SK-N-MC (cell line): ENCODE measurements around the gene FRAT2.
"Not testable (repeated sequence)": the region's sequence is repeated elsewhere in the genome, so short reads cannot be mapped to it uniquely, and the experiment has no call there.

ENCODE experiments used
- DNase-seq: peaks from one replicate; pipeline ENCODE4 v3.0.0-alpha.2; 2011; ENCODE audit warnings: low read depth, low spot score
- H3K27ac ChIP-seq: fragments of 200-600 bp; sonication (generic); 2 replicates; pipeline ENCODE4 v1.5.1; 2016; ENCODE audit warnings: mixed run types
- H3K36me3 ChIP-seq: fragments of 200-600 bp; sonication (generic); 2 replicates; pipeline ENCODE4 v1.6.1; 2017; ENCODE audit warnings: antibody characterized with exemption, low read length, mixed read lengths; ENCODE audit not compliant: insufficient read depth
- H3K4me3 ChIP-seq: fragments of 200-600 bp; sonication (generic); 2 replicates; pipeline ENCODE4 v1.5.1; 2016
- H3K9ac ChIP-seq: fragments of 200-600 bp; sonication (generic); 2 replicates; pipeline ENCODE4 v1.8.0; 2017; ENCODE audit warnings: mixed run types, mixed read lengths; ENCODE audit not compliant: insufficient read length
- H3K9me3 ChIP-seq: fragments of 200-600 bp; sonication (generic); 2 replicates; pipeline ENCODE4 v1.6.1; 2017; ENCODE audit warnings: low read depth, mild to moderate bottlenecking, antibody characterized with exemption, low read length, moderate library complexity, mixed read lengths
- EZH2 ChIP-seq: fragments of 200-600 bp; sonication (generic); IDR thresholded peaks from one replicate; pipeline ENCODE4 v1.6.1; 2017; ENCODE audit warnings: antibody characterized with exemption
- FOXP2 ChIP-seq: optimal IDR thresholded peaks from 2 replicates; pipeline ENCODE3; 2011; ENCODE audit warnings: mild to moderate bottlenecking, moderate library complexity; ENCODE audit not compliant: insufficient read depth; ENCODE audit errors: extremely low read length, control extremely low read depth
- POLR2AphosphoS5 ChIP-seq: IDR thresholded peaks from 2 replicates; pipeline ENCODE4 v1.6.1; 2012; ENCODE audit warnings: mild to moderate bottlenecking, low read depth, low read length, borderline replicate concordance

Gene FRAT2

DNA sequence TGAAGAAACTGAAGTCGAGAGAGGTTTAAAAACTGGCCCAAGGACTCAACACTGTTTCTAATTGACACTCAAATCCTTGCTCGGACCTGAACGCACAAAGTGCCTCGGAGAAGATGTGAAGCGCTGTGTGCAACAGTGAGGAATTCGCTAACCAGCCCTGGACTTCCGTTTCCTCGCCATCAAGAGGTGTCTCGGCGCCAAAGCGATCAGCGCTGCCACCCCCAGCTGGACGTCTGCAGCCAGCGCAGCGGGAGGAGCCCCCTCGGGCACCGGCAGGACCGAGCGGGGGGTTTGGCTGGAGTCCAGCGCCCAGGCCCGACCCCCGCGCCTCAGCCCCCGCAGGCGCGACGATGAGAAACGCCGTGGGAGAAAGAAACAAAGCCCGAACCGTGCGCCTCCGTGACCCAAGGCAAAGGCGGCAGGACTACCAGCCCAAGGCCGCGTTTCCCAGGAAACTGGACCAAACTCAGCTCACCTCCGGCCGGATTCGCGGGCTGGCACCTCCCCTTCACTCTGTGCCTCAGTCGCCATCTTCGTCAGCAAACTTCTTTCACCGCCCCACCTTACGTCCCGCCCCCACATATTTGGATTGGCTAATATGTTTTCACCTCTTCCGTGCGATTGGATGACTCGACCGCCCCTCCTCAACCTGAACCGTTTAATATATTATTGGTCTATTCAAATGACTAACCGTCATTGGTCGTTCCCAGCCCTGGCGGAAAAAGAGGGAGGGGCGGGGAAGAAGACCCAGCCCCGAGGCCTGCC lies 42.2 kb downstream of the FRAT2 start, which contains the start of gene ARHGAP19:
Gene ARHGAP19, minus strand, starts transcription at position 541 of the 765 bp plus-strand sequence. Its CDS starts 10 bp downstream, at position 531.
- Histone ChIP-seq H3K36me3 (peaks cover 2% of the 10 kb centered on the region; the same call in 1 of the 2 replicates), H3K9me3 (no peaks in the 10 kb centered on the region), H3K9ac (peak within 1 kb of the TSS; percentile 83), H3K27ac (peak within 1 kb of the TSS; percentile 75; the same call in 1 of the 2 replicates), H3K4me3 (peak within 1 kb of the TSS; percentile 90)
- DNase-seq, result peak; percentile 83
- no peak for TF ChIP-seq FOXP2
- peak; percentile 66 for TF ChIP-seq POLR2AphosphoS5

DNA sequence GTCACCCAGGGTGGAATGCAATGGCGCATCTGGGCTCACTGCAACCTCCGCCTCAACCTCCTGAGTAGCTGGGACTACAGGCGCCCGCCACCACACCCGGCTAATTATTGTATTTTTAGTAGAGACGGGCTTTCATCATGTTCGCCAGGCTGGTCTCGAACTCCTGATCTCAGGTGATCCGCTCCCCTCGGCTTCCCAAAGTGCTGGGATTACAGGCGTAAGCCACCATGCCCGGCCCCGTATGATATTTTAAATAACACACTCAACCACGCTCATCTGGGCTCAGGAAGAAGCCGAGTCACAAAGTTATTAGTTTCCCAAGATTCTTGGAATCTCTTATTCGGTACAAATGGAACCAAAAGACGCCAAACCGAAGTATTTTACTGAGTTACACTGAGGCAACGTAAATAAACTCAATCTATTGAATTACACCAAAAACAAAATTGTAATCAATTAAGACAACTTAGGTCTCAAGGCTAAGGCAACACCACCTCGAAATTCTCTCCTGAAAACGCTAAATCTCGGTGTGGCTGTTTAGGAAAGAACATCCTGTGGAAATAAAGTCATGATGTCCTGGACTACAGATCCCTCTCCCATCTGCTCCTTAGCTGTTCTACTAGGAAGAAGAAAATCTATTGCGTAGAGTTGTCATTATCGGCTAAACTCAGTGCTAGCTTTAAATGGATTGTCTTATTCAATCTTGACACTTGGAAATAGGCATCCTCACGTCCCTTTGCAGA lies 43.0 kb downstream of the FRAT2 start:
- H3K36me3 ChIP-seq, result peaks cover 2% of the 10 kb centered on the region; the same call in 1 of the 2 replicates
- TF ChIP-seq POLR2AphosphoS5 (no peak), FOXP2 (no peak), EZH2 (no peak)
- peak overlapping the region; percentile 83 for H3K9ac ChIP-seq
- peak overlapping the region; percentile 90 for H3K4me3 ChIP-seq
- no peaks in the 10 kb centered on the region for H3K9me3 ChIP-seq
- H3K27ac ChIP-seq, result peak overlapping the region; percentile 75; the same call in 1 of the 2 replicates
- DNase-seq, result no peak

DNA sequence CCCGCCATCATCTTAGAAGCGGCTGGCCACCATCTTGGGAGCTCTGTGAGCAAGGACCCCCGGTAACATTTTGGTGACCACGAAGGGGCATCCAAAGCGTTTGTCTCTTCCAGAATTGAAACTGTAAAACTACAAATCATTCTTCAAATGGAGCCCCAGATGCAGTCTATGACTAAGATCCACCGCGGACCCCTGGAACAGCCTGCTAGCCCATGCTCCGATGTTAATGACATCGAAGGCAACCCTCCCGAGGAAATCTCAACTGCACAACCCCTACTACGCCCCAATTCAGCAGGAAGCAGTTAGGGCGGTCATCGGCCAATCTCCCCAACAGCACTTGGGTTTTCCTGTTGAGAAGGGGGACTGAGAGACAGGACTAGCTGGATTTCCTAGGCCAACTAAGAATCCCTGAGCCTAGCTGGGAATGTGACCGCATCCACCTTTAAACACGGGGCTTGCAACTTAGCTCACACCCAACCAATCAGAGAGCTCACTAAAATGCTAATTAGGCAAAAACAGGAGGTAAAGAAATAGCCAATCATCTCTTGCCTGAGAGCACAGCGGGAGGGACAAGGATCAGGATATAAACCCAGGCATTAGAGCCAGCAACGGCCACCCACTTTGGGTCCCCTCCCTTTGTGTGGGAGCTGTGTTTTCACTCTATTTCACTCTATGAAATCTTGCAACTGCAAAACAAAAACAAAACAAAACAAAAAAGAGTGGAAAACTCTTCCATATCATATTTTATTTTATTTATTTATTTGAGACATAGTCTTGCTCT lies 43.8 kb downstream of the FRAT2 start:
- H3K36me3 ChIP-seq, H3K9me3 ChIP-seq, DNase-seq, H3K9ac ChIP-seq, H3K27ac ChIP-seq: not testable (repeated sequence)
- 0 out of 2 replicates have a peak overlapping the region, but pooled peaks have one; percentile 90 for H3K4me3 ChIP-seq

DNA sequence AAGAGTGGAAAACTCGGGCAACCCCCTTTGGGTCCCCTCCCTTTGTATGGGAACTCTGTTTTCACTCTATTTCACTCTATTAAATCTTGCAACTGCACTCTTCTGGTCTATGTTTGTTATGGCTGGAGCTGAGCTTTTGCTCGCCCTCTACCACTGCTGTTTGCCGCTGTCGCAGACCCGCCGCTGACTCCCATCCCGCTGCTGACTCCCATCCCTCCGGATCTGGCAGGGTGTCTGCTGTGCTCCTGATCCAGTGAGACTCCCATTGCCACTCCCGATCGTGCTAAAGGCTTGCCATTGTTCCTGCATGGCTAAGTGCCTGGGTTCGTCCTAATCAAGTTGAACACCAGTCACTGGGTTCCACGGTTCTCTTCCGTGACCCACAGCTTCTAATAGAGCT lies 44.5 kb downstream of the FRAT2 start:
- not testable (repeated sequence) for H3K4me3 ChIP-seq, H3K9ac ChIP-seq, H3K9me3 ChIP-seq, H3K36me3 ChIP-seq, H3K27ac ChIP-seq, DNase-seq
